Stimulated activated CD8-positive, alpha-beta memory T cell treated with anti-CD3 and anti-CD28 coated beads, Interleukin-7, amount 100 ng/mL, for 48 hours (primary cell): ENCODE data around the gene NOC2L.
"Not testable (repeated sequence)": the region's sequence is repeated elsewhere in the genome, so short reads cannot be mapped to it uniquely, and the experiment has no call there.

Source experiments
- DNase-seq, 2 donors: peaks; one replicate each; pipeline ENCODE4 v3.0.0-alpha.2; 2020; ENCODE audit warnings: low read depth in 1 of 2; ENCODE audit errors: extremely low read depth in 1 of 2

NOC2L gene

GRCh38 chr1:907611-908451, 51.2 kb downstream of the NOC2L start:
- DNase-seq: no peak

- no peak for DNase-seq
Measured at GRCh38 chr1:906600-907420, 52.2 kb downstream of the NOC2L start.

- DNase-seq: no peak
Measured at GRCh38 chr1:905811-906599, 53.1 kb downstream of the NOC2L start.

GRCh38 chr1:905071-905749, 53.8 kb downstream of the NOC2L start:
- no peak for DNase-seq

GRCh38 chr1:904310-904950, 54.6 kb downstream of the NOC2L start:
- DNase-seq: peak; percentile 53 to 69

- DNase-seq: no peak
Measured at GRCh38 chr1:903721-904271, 55.3 kb downstream of the NOC2L start.

- no peak for DNase-seq
Measured at GRCh38 chr1:903305-903704, 55.8 kb downstream of the NOC2L start.

- no peak for DNase-seq
Measured at GRCh38 chr1:902802-903201, 56.3 kb downstream of the NOC2L start.

GRCh38 chr1:901108-901859, 57.8 kb downstream of the NOC2L start:
- DNase-seq: no peak

- no peak for DNase-seq
Measured at GRCh38 chr1:899636-900317, 59.3 kb downstream of the NOC2L start.

GRCh38 chr1:897951-898350, 61.1 kb downstream of the NOC2L start:
- not testable (repeated sequence) for DNase-seq

- DNase-seq: no peak
Measured at GRCh38 chr1:897226-897625, 61.8 kb downstream of the NOC2L start.
